Measurements from ENCODE around the gene PEX5L.

PEX5L gene

DNA sequence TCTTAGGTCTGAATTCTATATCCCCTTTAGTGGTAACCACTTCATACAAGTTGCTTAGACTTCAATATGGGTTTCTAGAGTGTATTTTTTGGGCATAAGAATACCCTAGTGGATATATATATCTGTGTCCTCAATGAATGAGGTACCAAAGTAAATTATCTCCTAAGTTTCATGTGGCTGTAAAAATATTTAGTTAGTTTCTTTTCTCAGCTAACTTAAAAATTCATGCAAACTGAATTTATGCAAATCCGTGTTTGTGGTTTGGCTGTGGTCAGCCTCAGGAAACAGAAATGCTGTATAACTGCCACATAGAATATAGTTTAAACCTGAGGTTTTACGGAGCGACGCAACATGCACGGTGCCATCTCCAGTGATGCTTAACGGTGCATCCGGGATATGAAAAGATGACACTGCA lies 80.3 kb downstream of the PEX5L start:
- TF ChIP-seq, protein P1, sequence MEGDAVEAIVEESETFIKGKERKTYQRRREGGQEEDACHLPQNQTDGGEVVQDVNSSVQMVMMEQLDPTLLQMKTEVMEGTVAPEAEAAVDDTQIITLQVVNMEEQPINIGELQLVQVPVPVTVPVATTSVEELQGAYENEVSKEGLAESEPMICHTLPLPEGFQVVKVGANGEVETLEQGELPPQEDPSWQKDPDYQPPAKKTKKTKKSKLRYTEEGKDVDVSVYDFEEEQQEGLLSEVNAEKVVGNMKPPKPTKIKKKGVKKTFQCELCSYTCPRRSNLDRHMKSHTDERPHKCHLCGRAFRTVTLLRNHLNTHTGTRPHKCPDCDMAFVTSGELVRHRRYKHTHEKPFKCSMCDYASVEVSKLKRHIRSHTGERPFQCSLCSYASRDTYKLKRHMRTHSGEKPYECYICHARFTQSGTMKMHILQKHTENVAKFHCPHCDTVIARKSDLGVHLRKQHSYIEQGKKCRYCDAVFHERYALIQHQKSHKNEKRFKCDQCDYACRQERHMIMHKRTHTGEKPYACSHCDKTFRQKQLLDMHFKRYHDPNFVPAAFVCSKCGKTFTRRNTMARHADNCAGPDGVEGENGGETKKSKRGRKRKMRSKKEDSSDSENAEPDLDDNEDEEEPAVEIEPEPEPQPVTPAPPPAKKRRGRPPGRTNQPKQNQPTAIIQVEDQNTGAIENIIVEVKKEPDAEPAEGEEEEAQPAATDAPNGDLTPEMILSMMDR (IDR thresholded peaks at IDR 0.05) = no peak
- no peak for TF ChIP-seq ZFX (IDR thresholded peaks at IDR 0.05; ENCODE audit: borderline replicate concordance)
- H3K27ac ChIP-seq = no peak overlapping the region

DNA sequence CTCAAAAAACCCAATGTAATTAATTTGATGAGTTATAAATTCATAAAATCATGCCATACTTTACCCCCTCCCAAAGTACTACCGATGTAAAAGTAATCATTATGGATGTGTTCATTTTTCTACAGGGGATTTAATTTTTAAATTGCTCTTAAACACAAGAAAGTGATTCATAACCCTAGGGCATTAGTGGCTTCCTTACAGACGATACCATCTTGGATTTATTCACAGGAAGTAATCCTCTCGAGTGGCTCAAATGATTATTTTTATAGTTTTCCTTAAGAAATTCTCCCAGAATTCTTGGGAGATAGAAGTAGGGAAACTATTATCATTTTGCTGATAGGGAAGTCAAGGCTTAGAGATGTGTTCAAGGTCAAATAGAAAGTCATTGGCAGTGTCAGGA lies 80.9 kb downstream of the PEX5L start:
- H3K27ac ChIP-seq = no peak overlapping the region
- TF ChIP-seq, protein P1 (IDR thresholded peaks at IDR 0.05) = no peak
- no peak for TF ChIP-seq ZFX (IDR thresholded peaks at IDR 0.05; ENCODE audit: borderline replicate concordance)

DNA sequence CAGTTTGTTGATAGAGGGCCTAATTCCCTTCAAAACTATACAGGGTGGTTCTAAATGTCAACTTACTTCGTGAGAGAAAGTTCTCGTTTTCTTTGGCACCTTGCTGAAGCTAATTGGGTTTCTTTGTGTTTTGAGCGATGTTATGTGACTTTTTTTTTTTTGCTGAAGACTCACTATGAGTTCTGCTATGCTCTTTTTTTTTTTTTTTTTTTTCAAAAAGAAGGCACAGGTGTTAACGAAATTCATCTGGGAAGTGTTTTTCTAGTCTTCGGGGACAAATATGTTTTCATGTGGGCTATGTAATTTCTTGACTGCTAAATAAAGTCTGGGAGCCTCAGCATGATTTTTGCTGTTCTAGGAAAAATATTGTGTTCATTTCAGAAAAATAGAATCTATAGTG lies 81.5 kb downstream of the PEX5L start:
- no peak overlapping the region for H3K27ac ChIP-seq
- no peak for TF ChIP-seq ZFX (IDR thresholded peaks at IDR 0.05; ENCODE audit: borderline replicate concordance)
- TF ChIP-seq, protein P1 (IDR thresholded peaks at IDR 0.05) = no peak

DNA sequence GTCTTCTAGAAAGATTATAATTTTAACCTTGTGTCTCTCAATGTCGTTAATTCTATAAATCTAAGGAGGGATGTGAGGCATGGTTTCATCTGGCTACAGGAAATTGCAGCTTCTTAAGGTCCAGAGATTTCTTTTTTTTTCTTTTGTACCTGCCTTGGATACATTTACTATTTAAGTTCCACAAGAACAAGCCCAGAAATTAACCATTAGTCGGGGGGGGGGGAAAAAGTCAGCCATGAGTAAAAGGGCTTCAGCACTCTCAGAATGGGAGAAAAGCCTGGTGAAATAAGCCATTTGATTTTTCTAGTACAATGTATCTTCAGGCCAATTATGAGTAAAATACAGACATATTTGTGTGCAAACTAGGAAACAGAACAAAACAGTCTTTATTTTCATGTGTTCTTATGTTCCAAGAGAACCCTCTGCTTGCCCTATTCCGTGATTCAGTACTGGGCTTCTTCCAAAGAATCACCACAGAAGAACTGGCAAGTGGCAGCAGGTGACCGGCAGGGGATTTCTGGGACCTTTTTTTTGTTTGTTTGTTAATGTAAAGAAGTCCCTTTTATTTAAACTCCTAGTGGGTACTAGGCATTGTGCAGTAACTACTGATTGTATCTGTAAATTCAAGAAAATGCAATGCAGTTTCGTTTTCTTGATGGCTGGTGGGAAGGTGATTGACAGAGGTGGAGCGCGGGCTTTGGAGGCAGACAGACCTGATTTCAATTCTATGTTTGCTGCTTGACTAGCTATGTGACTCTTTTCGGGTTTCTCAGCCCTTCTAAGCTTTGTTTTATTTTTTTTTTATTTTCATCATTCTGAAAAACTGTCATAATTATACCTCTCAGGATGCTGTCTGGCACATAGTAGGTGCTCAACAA lies 82.5 kb downstream of the PEX5L start:
- H3K27ac ChIP-seq = no peak overlapping the region
- TF ChIP-seq ZFX (IDR thresholded peaks at IDR 0.05; ENCODE audit: borderline replicate concordance) = no peak
- TF ChIP-seq, protein P1 (IDR thresholded peaks at IDR 0.05) = no peak

DNA sequence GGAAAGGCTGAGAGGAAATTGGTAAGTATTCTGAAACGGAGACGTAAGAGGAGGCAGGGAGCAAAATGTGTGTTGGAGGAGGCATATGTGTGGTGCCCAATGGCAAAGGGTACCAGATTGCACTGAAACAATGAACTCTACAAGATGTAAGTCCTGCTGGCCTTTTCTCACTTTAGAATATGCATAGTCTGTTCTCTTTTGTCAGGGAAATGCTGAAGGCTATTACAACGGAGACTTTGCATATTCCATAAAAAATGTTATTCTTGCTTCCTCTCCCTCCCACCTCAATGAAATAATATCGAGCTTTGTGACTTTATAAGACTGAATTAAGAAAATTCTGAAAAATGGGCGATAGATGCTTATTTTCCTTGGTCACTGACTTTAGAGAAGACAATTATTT lies 85.9 kb downstream of the PEX5L start:
- TF ChIP-seq ZFX (IDR thresholded peaks at IDR 0.05; ENCODE audit: borderline replicate concordance) = no peak
- TF ChIP-seq, protein P1 (IDR thresholded peaks at IDR 0.05) = no peak
- no peak overlapping the region for H3K27ac ChIP-seq

DNA sequence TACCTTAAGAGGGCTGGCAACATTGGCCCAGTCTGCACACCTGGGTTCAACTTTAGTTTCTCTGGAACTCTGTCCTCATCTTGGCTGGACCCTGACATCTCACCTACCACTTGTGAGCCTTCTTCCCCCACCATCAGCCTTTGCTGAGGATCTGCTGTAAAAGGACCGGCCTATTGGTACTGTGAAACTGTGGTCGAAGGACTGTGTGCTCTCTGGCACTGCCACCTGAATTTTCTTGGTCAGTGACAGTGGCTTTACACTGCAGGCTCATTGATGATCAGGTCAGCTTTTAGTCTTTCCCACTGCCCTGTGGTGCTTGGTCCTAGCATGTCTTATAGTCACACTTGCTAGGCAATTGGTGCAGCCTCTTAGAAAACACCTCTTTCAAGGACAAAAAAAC lies 86.9 kb downstream of the PEX5L start:
- no peak overlapping the region for H3K27ac ChIP-seq

DNA sequence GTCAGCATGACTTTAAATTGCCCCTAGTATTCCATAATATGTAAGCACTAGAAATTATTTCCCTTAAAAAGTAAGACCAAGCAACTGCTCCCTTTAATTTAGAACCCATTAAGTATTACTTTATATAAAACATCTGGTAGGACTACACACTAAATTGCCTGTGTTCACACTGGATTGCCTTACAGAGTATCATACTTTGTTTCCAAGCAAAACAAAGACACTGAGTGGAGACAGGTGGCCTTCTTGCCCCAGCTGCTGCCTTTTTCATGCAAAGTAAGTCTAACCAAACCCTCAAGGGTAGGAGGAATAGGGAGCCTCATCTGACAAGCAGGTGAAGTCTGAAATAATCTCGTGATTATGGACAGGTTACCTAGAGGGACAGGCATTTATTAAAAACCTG lies 87.3 kb downstream of the PEX5L start:
- TF ChIP-seq ZFX (IDR thresholded peaks at IDR 0.05; ENCODE audit: borderline replicate concordance) = no peak
- TF ChIP-seq, protein P1 (IDR thresholded peaks at IDR 0.05) = no peak
- H3K27ac ChIP-seq = no peak overlapping the region

More for the DNA sequence above, 86.9 kb downstream of the PEX5L start:
- TF ChIP-seq ZFX (IDR thresholded peaks at IDR 0.05; ENCODE audit: borderline replicate concordance) = no peak
- TF ChIP-seq, protein P1 (IDR thresholded peaks at IDR 0.05) = no peak

Data from 22Rv1 (cell line).